Measurements from ENCODE around the gene MARK4. TPM values are rescaled to one million over a fixed set of nuclear protein-coding genes. Genes with fewer than 3 reads are reported as not detected.

Gene MARK4
- total and polyA plus RNA-seq, 2 experiments from 2014 or later, result 16.6 to 38.6 TPM

- no peaks in the 10 kb centered on the region for H3K9me2 ChIP-seq (ENCODE audit: insufficient read depth)
- DNase-seq (ENCODE audit: low spot score), result no peak
- H3K4me1 Mint-ChIP-seq, result peaks cover 9% of the 10 kb centered on the region
- H3K4me2 ChIP-seq, result peak overlapping the region; percentile 48; the same call in 1 of the 2 replicates
- H3K4me1 ChIP-seq (ENCODE audit: insufficient read depth), result peaks cover 19% of the 10 kb centered on the region
- H4K20me1 ChIP-seq (replicated peaks; ENCODE audit: insufficient read depth), result no peaks in the 10 kb centered on the region
- no peak overlapping the region for H3K4me3 ChIP-seq
- peaks cover 22% of the 10 kb centered on the region for H3K27me3 Mint-ChIP-seq (ENCODE audit: insufficient read depth, low read depth, poor library complexity)
- no peaks in the 10 kb centered on the region for H3K79me2 ChIP-seq (replicated peaks; ENCODE audit: insufficient read depth)
- ATAC-seq, result peak; percentile 20
- H3K9me3 Mint-ChIP-seq, result no peaks in the 10 kb centered on the region; the same call in 2 of the 3 replicates
- no peak overlapping the region for H3K4me3 Mint-ChIP-seq
- no peak overlapping the region for H2AFZ ChIP-seq
- H3K36me3 Mint-ChIP-seq (ENCODE audit: low read depth), result peaks cover 3% of the 10 kb centered on the region; the same call in 1 of the 3 replicates
- H3K27ac Mint-ChIP-seq, result no peak overlapping the region
- no peaks in the 10 kb centered on the region for H3F3A ChIP-seq (replicated peaks; ENCODE audit: low read depth)
- H3K27ac ChIP-seq (ENCODE audit: low read depth), result no peak overlapping the region
- H3K27me3 ChIP-seq (ENCODE audit: insufficient read depth), result peaks cover 25% of the 10 kb centered on the region
- TF ChIP-seq ETS1 (IDR thresholded peaks at IDR 0.05) (no peak), ZNF331 (CRISPR knock-in tag; IDR thresholded peaks at IDR 0.05; ENCODE audit: low read depth) (no peak), ZNF462 (CRISPR knock-in tag; IDR thresholded peaks at IDR 0.05) (no peak), CREB1 (CRISPR knock-in tag; IDR thresholded peaks at IDR 0.05; ENCODE audit: low read depth) (no peak), JUNB (IDR thresholded peaks at IDR 0.05; ENCODE audit: unreplicated experiment) (no peak), POLR2AphosphoS5 (IDR thresholded peaks at IDR 0.05; ENCODE audit: low read depth) (no peak), EZH2phosphoT487 (IDR thresholded peaks at IDR 0.05; ENCODE audit: unreplicated experiment) (no peak), ZNF114 (CRISPR knock-in tag; IDR thresholded peaks at IDR 0.05) (no peak), STAT1 (IDR thresholded peaks at IDR 0.05; ENCODE audit: unreplicated experiment) (no peak), EZH2 (IDR thresholded peaks at IDR 0.05; ENCODE audit: low read depth, unreplicated experiment) (no peak), NANOG (IDR thresholded peaks at IDR 0.05; ENCODE audit: borderline replicate concordance) (no peak)
- TF ChIP-seq, protein P1, sequence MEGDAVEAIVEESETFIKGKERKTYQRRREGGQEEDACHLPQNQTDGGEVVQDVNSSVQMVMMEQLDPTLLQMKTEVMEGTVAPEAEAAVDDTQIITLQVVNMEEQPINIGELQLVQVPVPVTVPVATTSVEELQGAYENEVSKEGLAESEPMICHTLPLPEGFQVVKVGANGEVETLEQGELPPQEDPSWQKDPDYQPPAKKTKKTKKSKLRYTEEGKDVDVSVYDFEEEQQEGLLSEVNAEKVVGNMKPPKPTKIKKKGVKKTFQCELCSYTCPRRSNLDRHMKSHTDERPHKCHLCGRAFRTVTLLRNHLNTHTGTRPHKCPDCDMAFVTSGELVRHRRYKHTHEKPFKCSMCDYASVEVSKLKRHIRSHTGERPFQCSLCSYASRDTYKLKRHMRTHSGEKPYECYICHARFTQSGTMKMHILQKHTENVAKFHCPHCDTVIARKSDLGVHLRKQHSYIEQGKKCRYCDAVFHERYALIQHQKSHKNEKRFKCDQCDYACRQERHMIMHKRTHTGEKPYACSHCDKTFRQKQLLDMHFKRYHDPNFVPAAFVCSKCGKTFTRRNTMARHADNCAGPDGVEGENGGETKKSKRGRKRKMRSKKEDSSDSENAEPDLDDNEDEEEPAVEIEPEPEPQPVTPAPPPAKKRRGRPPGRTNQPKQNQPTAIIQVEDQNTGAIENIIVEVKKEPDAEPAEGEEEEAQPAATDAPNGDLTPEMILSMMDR (conservative IDR thresholded peaks at IDR 0.05; ENCODE audit: low read depth in 2 of 2), result no peak
- TF ChIP-seq, protein P2, sequence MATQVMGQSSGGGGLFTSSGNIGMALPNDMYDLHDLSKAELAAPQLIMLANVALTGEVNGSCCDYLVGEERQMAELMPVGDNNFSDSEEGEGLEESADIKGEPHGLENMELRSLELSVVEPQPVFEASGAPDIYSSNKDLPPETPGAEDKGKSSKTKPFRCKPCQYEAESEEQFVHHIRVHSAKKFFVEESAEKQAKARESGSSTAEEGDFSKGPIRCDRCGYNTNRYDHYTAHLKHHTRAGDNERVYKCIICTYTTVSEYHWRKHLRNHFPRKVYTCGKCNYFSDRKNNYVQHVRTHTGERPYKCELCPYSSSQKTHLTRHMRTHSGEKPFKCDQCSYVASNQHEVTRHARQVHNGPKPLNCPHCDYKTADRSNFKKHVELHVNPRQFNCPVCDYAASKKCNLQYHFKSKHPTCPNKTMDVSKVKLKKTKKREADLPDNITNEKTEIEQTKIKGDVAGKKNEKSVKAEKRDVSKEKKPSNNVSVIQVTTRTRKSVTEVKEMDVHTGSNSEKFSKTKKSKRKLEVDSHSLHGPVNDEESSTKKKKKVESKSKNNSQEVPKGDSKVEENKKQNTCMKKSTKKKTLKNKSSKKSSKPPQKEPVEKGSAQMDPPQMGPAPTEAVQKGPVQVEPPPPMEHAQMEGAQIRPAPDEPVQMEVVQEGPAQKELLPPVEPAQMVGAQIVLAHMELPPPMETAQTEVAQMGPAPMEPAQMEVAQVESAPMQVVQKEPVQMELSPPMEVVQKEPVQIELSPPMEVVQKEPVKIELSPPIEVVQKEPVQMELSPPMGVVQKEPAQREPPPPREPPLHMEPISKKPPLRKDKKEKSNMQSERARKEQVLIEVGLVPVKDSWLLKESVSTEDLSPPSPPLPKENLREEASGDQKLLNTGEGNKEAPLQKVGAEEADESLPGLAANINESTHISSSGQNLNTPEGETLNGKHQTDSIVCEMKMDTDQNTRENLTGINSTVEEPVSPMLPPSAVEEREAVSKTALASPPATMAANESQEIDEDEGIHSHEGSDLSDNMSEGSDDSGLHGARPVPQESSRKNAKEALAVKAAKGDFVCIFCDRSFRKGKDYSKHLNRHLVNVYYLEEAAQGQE (IDR thresholded peaks at IDR 0.05; ENCODE audit: unreplicated experiment), result no peak
- H3K36me3 ChIP-seq (ENCODE audit: insufficient read depth), result no peaks in the 10 kb centered on the region
These were observed 39.2 kb upstream of the MARK4 start for GRCh38 chr19:45211751-45212381.
